H1 (cell line): ENCODE measurements around the gene TTL. TPM values are rescaled to one million over a fixed set of nuclear protein-coding genes. Genes with fewer than 3 reads are reported as not detected.

ENCODE experiments used
- EZH2 ChIP-seq: fragments of 200-600 bp; sonication (generic); IDR thresholded peaks from 2 replicates; pipeline ENCODE4 v1.7.1; 2012; ENCODE audit warnings: low read depth, mild to moderate bottlenecking, moderate library complexity, low read length, inconsistent platforms; ENCODE audit not compliant: severe bottlenecking
- GABPA ChIP-seq: IDR thresholded peaks from 2 replicates; pipeline ENCODE4 v1.6.1; 2011; ENCODE audit warnings: mild to moderate bottlenecking, low read length, moderate library complexity, borderline replicate concordance; ENCODE audit not compliant: insufficient read depth
- SP2 ChIP-seq: IDR thresholded peaks from 2 replicates; pipeline ENCODE4 v1.6.1; 2012; ENCODE audit warnings: mild to moderate bottlenecking, low read length, inconsistent platforms
- polyA plus RNA-seq, 7 experiments: library from polyadenylated mRNA; depleted of rRNA in 3 of 7; stranded (reverse) in 5 of 7; unstranded in 2 of 7; fragments of >200 nt in 5 of 7; fragments of 200-250 nt in 2 of 7; gene quantifications; 1 replicate in 5 of 7; 2 replicates in 1 of 7; 4 replicates in 1 of 7; pipeline versions ENCODE4 v1.2.1 to v1.2.3, GENCODE V29; 2011 to 2013; ENCODE audit warnings: missing spikeins in 2 of 7, mixed read lengths in 2 of 7
- total RNA-seq: library from RNA; stranded (reverse); fragmentation: NEBNext Ultra II Directional; extraction: Animal tissue kit (Norgen Biotek cat#: 25700); gene quantifications from 2 replicates; pipeline ENCODE4 v1.2.1, GENCODE V29; 2021
- TF ChIP-seq, protein P1 (sequence below): fragments of 300-600 bp; sonication (generic); IDR thresholded peaks from 2 replicates; pipeline ENCODE4 v1.7.1; 2012; ENCODE audit warnings: low read length, moderate library complexity, mild to moderate bottlenecking, inconsistent platforms; ENCODE audit not compliant: insufficient replicate concordance

The TTL gene
- total and polyA plus RNA-seq, 2 of the 8 experiments (the other 6 are each of a cell fraction or from before 2014, with no cell fraction given), result 17.5 to 57.1 TPM

DNA sequence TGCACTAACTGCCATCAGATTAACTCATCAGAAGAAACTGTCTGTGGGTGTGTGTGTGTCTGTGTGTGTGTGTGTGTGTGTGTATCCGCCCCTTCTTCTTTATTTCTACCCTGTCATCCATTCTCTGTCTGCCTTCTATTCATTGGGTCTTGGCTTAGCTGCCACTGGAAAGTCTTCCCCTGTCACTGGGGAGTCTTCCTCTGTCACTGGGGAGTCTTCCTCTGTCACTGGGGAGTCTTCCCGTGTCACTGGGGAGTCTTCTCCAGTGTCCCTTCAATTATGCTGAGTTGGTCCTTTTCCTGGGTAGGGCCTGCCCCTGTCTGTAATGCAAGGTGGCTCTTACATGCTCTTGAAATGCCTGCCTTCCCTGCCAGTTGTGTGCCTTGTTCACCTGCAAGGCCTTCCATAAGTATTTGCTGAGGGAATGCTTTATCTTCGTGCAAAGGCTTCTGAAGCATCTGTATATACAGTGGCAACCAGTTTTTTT lies 41.4 kb downstream of the TTL start (continued):
- TF ChIP-seq, protein P1, sequence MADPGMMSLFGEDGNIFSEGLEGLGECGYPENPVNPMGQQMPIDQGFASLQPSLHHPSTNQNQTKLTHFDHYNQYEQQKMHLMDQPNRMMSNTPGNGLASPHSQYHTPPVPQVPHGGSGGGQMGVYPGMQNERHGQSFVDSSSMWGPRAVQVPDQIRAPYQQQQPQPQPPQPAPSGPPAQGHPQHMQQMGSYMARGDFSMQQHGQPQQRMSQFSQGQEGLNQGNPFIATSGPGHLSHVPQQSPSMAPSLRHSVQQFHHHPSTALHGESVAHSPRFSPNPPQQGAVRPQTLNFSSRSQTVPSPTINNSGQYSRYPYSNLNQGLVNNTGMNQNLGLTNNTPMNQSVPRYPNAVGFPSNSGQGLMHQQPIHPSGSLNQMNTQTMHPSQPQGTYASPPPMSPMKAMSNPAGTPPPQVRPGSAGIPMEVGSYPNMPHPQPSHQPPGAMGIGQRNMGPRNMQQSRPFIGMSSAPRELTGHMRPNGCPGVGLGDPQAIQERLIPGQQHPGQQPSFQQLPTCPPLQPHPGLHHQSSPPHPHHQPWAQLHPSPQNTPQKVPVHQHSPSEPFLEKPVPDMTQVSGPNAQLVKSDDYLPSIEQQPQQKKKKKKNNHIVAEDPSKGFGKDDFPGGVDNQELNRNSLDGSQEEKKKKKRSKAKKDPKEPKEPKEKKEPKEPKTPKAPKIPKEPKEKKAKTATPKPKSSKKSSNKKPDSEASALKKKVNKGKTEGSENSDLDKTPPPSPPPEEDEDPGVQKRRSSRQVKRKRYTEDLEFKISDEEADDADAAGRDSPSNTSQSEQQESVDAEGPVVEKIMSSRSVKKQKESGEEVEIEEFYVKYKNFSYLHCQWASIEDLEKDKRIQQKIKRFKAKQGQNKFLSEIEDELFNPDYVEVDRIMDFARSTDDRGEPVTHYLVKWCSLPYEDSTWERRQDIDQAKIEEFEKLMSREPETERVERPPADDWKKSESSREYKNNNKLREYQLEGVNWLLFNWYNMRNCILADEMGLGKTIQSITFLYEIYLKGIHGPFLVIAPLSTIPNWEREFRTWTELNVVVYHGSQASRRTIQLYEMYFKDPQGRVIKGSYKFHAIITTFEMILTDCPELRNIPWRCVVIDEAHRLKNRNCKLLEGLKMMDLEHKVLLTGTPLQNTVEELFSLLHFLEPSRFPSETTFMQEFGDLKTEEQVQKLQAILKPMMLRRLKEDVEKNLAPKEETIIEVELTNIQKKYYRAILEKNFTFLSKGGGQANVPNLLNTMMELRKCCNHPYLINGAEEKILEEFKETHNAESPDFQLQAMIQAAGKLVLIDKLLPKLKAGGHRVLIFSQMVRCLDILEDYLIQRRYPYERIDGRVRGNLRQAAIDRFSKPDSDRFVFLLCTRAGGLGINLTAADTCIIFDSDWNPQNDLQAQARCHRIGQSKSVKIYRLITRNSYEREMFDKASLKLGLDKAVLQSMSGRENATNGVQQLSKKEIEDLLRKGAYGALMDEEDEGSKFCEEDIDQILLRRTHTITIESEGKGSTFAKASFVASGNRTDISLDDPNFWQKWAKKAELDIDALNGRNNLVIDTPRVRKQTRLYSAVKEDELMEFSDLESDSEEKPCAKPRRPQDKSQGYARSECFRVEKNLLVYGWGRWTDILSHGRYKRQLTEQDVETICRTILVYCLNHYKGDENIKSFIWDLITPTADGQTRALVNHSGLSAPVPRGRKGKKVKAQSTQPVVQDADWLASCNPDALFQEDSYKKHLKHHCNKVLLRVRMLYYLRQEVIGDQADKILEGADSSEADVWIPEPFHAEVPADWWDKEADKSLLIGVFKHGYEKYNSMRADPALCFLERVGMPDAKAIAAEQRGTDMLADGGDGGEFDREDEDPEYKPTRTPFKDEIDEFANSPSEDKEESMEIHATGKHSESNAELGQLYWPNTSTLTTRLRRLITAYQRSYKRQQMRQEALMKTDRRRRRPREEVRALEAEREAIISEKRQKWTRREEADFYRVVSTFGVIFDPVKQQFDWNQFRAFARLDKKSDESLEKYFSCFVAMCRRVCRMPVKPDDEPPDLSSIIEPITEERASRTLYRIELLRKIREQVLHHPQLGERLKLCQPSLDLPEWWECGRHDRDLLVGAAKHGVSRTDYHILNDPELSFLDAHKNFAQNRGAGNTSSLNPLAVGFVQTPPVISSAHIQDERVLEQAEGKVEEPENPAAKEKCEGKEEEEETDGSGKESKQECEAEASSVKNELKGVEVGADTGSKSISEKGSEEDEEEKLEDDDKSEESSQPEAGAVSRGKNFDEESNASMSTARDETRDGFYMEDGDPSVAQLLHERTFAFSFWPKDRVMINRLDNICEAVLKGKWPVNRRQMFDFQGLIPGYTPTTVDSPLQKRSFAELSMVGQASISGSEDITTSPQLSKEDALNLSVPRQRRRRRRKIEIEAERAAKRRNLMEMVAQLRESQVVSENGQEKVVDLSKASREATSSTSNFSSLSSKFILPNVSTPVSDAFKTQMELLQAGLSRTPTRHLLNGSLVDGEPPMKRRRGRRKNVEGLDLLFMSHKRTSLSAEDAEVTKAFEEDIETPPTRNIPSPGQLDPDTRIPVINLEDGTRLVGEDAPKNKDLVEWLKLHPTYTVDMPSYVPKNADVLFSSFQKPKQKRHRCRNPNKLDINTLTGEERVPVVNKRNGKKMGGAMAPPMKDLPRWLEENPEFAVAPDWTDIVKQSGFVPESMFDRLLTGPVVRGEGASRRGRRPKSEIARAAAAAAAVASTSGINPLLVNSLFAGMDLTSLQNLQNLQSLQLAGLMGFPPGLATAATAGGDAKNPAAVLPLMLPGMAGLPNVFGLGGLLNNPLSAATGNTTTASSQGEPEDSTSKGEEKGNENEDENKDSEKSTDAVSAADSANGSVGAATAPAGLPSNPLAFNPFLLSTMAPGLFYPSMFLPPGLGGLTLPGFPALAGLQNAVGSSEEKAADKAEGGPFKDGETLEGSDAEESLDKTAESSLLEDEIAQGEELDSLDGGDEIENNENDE, result no peak
- no peak for TF ChIP-seq GABPA
- TF ChIP-seq EZH2, result no peak
- TF ChIP-seq SP2, result no peak
